Mucosa of stomach (tissue), 1 donor: ENCODE data around the gene VSNL1.

Experiments used
- H3K27me3 ChIP-seq: one replicate; pipeline ENCODE4 v1.7.0; 2013; ENCODE audit warnings: mild to moderate bottlenecking, low read length; ENCODE audit not compliant: control insufficient read depth, insufficient read depth
- H3K36me3 ChIP-seq: one replicate; pipeline ENCODE4 v1.7.0; 2013; ENCODE audit warnings: low read length; ENCODE audit not compliant: control insufficient read depth, insufficient read depth
- H3K4me1 ChIP-seq: one replicate; pipeline ENCODE4 v1.7.0; 2013; ENCODE audit warnings: mild to moderate bottlenecking, low read length; ENCODE audit not compliant: control insufficient read depth, insufficient read depth
- H3K4me3 ChIP-seq: one replicate; pipeline ENCODE4 v1.7.0; 2013; ENCODE audit warnings: low read length
- H3K9ac ChIP-seq: one replicate; pipeline ENCODE4 v1.7.0; 2013; ENCODE audit warnings: mild to moderate bottlenecking, low read length, moderate library complexity
- H3K9me3 ChIP-seq: one replicate; pipeline ENCODE4 v1.7.0; 2013; ENCODE audit warnings: mild to moderate bottlenecking, low read length, moderate library complexity; ENCODE audit not compliant: control insufficient read depth
- donor health status: Pancreatic carcinoma.

The VSNL1 gene

DNA sequence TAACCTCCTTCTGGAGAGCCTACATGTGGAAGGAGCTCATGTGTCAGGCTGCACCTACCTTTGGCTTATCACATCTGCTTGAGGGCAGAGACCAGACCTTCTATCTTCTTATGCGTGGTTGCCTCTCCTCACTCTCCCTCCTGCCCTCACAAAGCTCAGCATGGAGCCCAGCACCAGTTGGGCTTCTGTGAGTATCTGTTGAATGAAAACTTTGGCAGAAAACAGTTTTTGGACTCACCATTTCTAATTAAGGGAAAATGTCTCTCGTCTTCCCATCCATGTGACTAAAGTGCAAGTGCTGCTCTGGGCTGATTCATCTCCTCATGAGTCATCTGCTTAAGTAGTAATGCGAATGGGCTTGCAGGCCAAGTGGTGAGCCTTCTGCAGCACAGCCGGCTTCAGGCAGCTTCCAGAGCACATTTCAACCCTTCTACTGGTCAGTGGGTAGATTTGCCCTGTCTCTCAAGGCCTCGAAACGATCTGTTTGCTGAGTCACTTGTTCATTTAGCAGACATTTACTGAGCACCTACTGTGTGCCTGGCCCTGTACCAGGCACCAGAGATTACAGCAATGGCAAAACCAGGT lies 102.6 kb downstream of the VSNL1 start:
- Histone ChIP-seq H3K9me3 (no peaks in the 10 kb centered on the region), H3K27me3 (no peaks in the 10 kb centered on the region), H3K4me1 (peaks cover 21% of the 10 kb centered on the region), H3K4me3 (no peak overlapping the region), H3K9ac (no peak overlapping the region), H3K36me3 (no peaks in the 10 kb centered on the region)

DNA sequence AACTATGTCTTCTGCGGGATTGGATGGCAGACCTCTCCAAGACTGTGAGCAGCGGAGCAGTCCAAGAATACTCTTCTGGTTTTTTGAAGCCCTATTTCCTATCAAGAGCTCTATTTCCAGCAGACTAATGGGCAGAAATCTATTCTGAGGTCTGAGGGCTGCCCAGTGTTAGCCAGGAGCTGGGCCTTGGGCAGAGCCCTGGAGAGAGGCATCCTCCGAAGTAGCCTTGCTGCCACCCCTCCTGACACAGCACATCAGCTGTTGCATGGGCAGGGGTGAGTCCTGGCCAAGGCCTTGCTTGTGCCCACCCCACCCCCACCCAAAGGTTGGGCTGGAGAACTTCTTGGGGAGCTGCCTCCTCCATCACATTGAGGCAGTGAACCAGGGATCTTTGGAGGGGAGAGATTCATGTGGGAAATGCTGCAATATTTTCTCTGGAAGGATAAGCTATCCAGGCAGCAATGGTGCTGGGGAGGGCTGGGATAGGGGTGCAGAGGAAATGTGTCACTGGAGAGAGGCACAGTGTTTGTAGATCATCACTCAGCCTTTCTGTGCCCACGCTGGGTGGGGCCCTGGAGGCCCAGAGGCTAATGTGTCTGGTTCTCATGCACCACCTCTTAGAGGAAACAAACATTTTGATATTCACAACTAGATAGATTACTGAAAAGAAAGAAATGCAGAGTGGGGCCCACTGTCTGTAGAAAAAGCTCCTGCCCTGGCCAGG lies 104.7 kb downstream of the VSNL1 start:
- Histone ChIP-seq H3K36me3 (no peaks in the 10 kb centered on the region), H3K27me3 (no peaks in the 10 kb centered on the region), H3K9ac (no peak overlapping the region), H3K9me3 (no peaks in the 10 kb centered on the region), H3K4me1 (peaks cover 21% of the 10 kb centered on the region), H3K4me3 (no peak overlapping the region)

DNA sequence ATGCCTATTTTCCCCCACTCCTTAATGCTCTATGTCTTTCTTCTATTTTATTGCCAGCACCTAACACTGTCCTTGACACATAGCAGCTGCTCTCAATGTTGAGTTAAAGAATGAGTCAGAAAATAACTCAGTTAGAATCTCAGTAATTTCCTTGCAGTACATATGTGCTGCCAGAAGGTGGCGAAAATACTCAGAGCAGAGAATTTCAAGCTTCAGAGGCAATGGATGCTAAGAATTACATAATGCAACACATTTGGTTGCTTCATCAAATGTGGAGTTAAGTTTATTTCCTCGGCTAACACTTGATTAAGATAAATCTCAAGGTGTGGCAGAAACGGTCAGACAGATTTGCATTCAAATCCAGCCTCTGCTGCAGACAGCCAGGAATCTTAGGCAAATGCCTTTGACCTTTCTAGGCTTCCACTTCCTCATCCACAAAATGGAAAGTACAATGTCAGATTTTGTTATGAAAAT lies 105.6 kb downstream of the VSNL1 start:
- no peak overlapping the region for H3K9ac ChIP-seq
- H3K4me3 ChIP-seq, result no peak overlapping the region
- no peaks in the 10 kb centered on the region for H3K27me3 ChIP-seq
- peaks cover 21% of the 10 kb centered on the region for H3K4me1 ChIP-seq
- H3K9me3 ChIP-seq, result no peaks in the 10 kb centered on the region
- no peaks in the 10 kb centered on the region for H3K36me3 ChIP-seq

- Histone ChIP-seq H3K27me3 (no peaks in the 10 kb centered on the region), H3K36me3 (no peaks in the 10 kb centered on the region), H3K4me3 (no peak overlapping the region), H3K9ac (no peak overlapping the region), H3K9me3 (no peaks in the 10 kb centered on the region), H3K4me1 (peaks cover 21% of the 10 kb centered on the region)
Observed at GRCh38 chr2:17646838-17647701, 106.6 kb downstream of the VSNL1 start.

DNA sequence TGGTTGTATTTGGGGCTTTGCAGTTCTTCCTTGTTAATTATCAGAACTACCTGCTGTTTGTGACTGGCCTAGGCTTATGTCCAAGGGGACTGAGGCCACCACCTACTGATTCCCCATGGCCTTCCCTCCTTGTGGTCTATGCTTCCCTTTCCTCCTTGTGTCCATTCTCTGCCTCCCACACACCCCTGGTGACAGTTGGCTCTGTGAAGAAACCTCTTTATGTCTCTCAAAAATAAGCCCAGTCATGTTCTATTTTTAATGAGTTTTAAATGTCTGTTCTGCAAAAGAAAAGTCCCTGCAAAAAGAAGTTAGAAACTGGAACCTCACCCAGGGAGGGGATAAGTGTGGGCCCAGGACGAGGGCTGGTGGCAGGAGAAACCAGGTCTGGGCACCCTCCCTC lies 108.1 kb downstream of the VSNL1 start:
- H3K9me3 ChIP-seq, result no peaks in the 10 kb centered on the region
- no peak overlapping the region for H3K9ac ChIP-seq
- H3K27me3 ChIP-seq, result no peaks in the 10 kb centered on the region
- no peak overlapping the region for H3K4me3 ChIP-seq
- no peaks in the 10 kb centered on the region for H3K36me3 ChIP-seq
- peaks cover 11% of the 10 kb centered on the region for H3K4me1 ChIP-seq

- Histone ChIP-seq H3K27me3 (no peaks in the 10 kb centered on the region), H3K4me3 (no peak overlapping the region), H3K4me1 (peaks cover 10% of the 10 kb centered on the region), H3K36me3 (no peaks in the 10 kb centered on the region), H3K9me3 (no peaks in the 10 kb centered on the region), H3K9ac (no peak overlapping the region)
Observed at GRCh38 chr2:17649026-17649425, 108.5 kb downstream of the VSNL1 start.

DNA sequence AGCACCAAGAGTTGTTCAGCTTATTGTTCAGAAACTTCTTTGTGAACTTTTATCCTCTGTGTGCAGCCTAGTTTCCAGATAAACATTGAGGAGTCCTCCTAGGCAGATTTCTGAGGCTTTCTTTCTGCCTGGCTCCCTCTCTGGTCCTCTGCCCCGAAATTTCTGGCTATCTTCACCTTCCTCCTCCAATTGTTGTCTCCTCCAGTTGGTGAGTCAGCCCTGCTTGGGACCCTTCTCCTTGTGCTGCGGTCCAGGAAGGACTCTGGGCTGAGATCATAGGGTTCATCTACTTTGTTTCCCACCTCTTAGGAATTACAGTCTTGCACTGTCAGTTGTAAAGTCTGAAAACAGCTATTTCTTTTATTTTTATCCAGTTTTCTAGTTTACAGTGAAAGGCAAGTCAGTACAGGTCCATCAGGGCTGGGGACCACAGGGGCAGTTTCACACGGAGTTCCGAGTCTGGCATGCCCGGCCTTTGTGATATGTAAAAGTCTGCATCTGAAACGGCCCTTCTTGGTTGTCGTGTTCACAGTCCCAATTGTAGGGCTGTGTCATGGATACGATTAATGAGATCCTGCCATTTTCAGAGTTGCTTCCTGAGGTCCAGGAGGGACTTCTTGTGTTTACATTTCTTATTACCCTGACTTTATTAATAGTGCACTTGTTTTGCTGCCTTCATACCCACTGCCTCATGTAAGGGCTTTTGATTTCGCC lies 112.3 kb downstream of the VSNL1 start:
- Histone ChIP-seq H3K9me3 (no peaks in the 10 kb centered on the region), H3K4me1 (no peaks in the 10 kb centered on the region), H3K9ac (no peak overlapping the region), H3K27me3 (no peaks in the 10 kb centered on the region), H3K36me3 (no peaks in the 10 kb centered on the region), H3K4me3 (no peak overlapping the region)

GRCh38 chr2:17657759-17658158 lies 117.3 kb downstream of the VSNL1 start:
- Histone ChIP-seq H3K36me3 (no peaks in the 10 kb centered on the region), H3K27me3 (no peaks in the 10 kb centered on the region), H3K4me1 (no peaks in the 10 kb centered on the region), H3K9ac (no peak overlapping the region), H3K9me3 (no peaks in the 10 kb centered on the region), H3K4me3 (no peak overlapping the region)

GRCh38 chr2:17658251-17658843 lies 117.9 kb downstream of the VSNL1 start:
- H3K4me3 ChIP-seq, result no peak overlapping the region
- H3K4me1 ChIP-seq, result no peaks in the 10 kb centered on the region

DNA sequence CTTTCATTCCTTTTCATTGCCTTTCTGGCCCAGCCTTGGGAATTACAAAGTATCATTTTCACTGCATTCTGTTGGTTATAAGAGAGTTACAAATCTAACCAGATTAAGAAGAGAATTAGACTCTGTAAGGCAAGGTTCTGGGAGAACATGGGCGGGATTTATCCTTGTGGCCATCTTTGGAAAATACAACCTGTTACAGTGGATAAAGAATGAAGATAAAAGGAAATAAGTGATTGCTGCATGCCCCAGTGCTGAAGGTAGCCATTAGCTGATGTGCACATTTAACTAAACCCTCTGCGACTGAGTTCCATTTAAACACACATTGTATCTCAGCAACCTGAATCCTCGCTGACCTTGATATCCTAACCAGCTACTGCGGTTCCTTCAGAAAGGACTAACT lies 119.7 kb downstream of the VSNL1 start:
- Histone ChIP-seq H3K4me1 (no peaks in the 10 kb centered on the region), H3K4me3 (no peak overlapping the region), H3K9ac (no peak overlapping the region), H3K27me3 (no peaks in the 10 kb centered on the region), H3K36me3 (peaks cover 3% of the 10 kb centered on the region), H3K9me3 (no peaks in the 10 kb centered on the region)

More at GRCh38 chr2:17658251-17658843, 117.9 kb downstream of the VSNL1 start:
- Histone ChIP-seq H3K27me3 (no peaks in the 10 kb centered on the region), H3K9me3 (no peaks in the 10 kb centered on the region), H3K9ac (no peak overlapping the region), H3K36me3 (no peaks in the 10 kb centered on the region)

DNA sequence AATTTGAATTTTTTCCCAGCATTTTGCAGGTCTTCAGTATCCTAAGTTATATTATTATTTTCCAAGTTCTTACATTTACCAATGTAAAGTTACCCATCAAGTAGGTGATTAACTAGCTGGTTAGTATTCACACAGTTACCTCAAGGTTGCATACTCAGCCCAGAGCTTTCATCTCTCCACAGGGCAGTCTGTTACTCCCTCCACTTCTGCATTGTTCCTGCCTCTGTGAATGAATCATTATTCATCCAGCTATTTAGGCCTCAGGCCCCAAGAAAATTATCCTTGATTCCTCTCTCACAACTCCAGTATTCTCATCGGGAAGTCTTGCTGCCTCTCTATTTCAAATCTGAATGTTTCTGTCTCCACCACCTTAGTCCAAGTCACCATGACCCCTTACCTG lies 121.0 kb downstream of the VSNL1 start:
- H3K9ac ChIP-seq, result no peak overlapping the region
- H3K27me3 ChIP-seq, result no peaks in the 10 kb centered on the region
- no peak overlapping the region for H3K4me3 ChIP-seq
- H3K36me3 ChIP-seq, result peaks cover 3% of the 10 kb centered on the region
- H3K4me1 ChIP-seq, result no peaks in the 10 kb centered on the region
- no peaks in the 10 kb centered on the region for H3K9me3 ChIP-seq
